ENCODE results near the gene LHCGR.

GRCh38 chr2:48774251-48774650 is 18.7 kb upstream of the LHCGR start:
- TF ChIP-seq CTCF (IDR thresholded peaks at IDR 0.05): no peak
- TF ChIP-seq EP300 (IDR thresholded peaks at IDR 0.05): no peak
- no peak for TF ChIP-seq POLR2A (IDR thresholded peaks at IDR 0.05)
